DOHH2 (cell line): ENCODE results near the gene DAAM1.

Experiments used
- CTCF ChIP-seq: fragments of 200-600 bp; sonication (generic); IDR thresholded peaks from one replicate; pipeline ENCODE4 v1.5.1; 2014; ENCODE audit warnings: antibody characterized with exemption, mild to moderate bottlenecking, low read depth, low read length; ENCODE audit not compliant: poor library complexity, severe bottlenecking
- EZH2phosphoT487 ChIP-seq: fragments of 200-600 bp; sonication (generic); IDR thresholded peaks from 2 replicates; pipeline ENCODE4 v1.6.1; 2017; ENCODE audit warnings: borderline replicate concordance, mild to moderate bottlenecking, antibody characterized with exemption, low read length, moderate library complexity, mixed read lengths

- TF ChIP-seq CTCF (no peak), EZH2phosphoT487 (no peak)
Measured at GRCh38 chr14:59303216-59303615, 114.7 kb downstream of the DAAM1 start.
